Mesenchymal stem cell (in vitro differentiated cells and primary cell): ENCODE measurements around the gene FBXW9.

Experiments used
- DNase-seq: peaks from one replicate; pipeline ENCODE4 v3.0.0-alpha.2; 2013
- H2AFZ ChIP-seq: one replicate; pipeline ENCODE4 v1.6.1; 2013; ENCODE audit warnings: low read depth, mild to moderate bottlenecking, control low read depth, inconsistent platforms, low read length, moderate library complexity
- H2AK5ac ChIP-seq: 2 replicates; pipeline ENCODE4 v1.6.1; 2013; ENCODE audit warnings: low read length, moderate library complexity, mild to moderate bottlenecking, inconsistent platforms; ENCODE audit not compliant: severe bottlenecking
- H2BK120ac ChIP-seq: one replicate; pipeline ENCODE4 v1.6.1; 2013; ENCODE audit warnings: low read depth, mild to moderate bottlenecking, inconsistent platforms, low read length, moderate library complexity
- H2BK12ac ChIP-seq, 2 experiments: one replicate each; pipeline ENCODE4 v1.6.1; 2013; ENCODE audit warnings: inconsistent platforms in 2 of 2, low read length in 2 of 2, mild to moderate bottlenecking in 2 of 2, moderate library complexity in 2 of 2, control low read depth in 1 of 2
- H2BK15ac ChIP-seq: one replicate; pipeline ENCODE4 v1.6.1; 2013; ENCODE audit warnings: mild to moderate bottlenecking, low read depth, inconsistent platforms; ENCODE audit not compliant: poor library complexity, severe bottlenecking
- H2BK5ac ChIP-seq: 2 replicates; pipeline ENCODE4 v1.6.1; 2013; ENCODE audit warnings: low read depth, mild to moderate bottlenecking, low read length, control low read depth, inconsistent platforms; ENCODE audit not compliant: poor library complexity, severe bottlenecking
- H3K14ac ChIP-seq, 2 experiments: one replicate each; pipeline ENCODE4 v1.6.1; 2013; ENCODE audit warnings: inconsistent platforms in 2 of 2, low read length in 2 of 2, control low read depth in 1 of 2, mild to moderate bottlenecking in 1 of 2, moderate library complexity in 1 of 2
- H3K18ac ChIP-seq, 2 experiments: one replicate each; pipeline ENCODE4 v1.6.1; 2013; ENCODE audit warnings: inconsistent platforms in 2 of 2, low read length in 2 of 2, control low read depth in 1 of 2, low read depth in 1 of 2, mild to moderate bottlenecking in 1 of 2
- H3K23ac ChIP-seq, 2 experiments: one replicate each; pipeline ENCODE4 v1.6.1; 2013; ENCODE audit warnings: inconsistent platforms in 2 of 2, low read length in 2 of 2, mild to moderate bottlenecking in 2 of 2, moderate library complexity in 2 of 2, control low read depth in 1 of 2
- H3K27ac ChIP-seq: 2 replicates; pipeline ENCODE4 v1.5.1; 2013; ENCODE audit warnings: mild to moderate bottlenecking, moderate library complexity, low read length, control low read depth, inconsistent platforms; ENCODE audit not compliant: poor library complexity, severe bottlenecking
- H3K27me3 ChIP-seq, 2 experiments: 2 replicates each; pipeline versions ENCODE4 v1.6.1 to v1.7.0; 2013; ENCODE audit warnings: low read length in 2 of 2, mild to moderate bottlenecking in 2 of 2, moderate library complexity in 2 of 2, control low read depth in 1 of 2, inconsistent platforms in 1 of 2; ENCODE audit not compliant: control insufficient read depth in 1 of 2, insufficient read depth in 1 of 2
- H3K36me3 ChIP-seq, 2 experiments: 2 replicates each; pipeline versions ENCODE4 v1.6.1 to v1.7.0; 2013; ENCODE audit warnings: low read length in 2 of 2, control low read depth in 1 of 2, inconsistent platforms in 1 of 2, low read depth in 1 of 2, mild to moderate bottlenecking in 1 of 2; ENCODE audit not compliant: insufficient read depth in 2 of 2, control insufficient read depth in 1 of 2
- H3K4ac ChIP-seq, 2 experiments: one replicate each; pipeline ENCODE4 v1.6.1; 2013; ENCODE audit warnings: inconsistent platforms in 2 of 2, low read length in 2 of 2, mild to moderate bottlenecking in 2 of 2, moderate library complexity in 2 of 2, control low read depth in 1 of 2, low read depth in 1 of 2
- H3K4me1 ChIP-seq: 2 replicates; pipeline ENCODE4 v1.6.1; 2013; ENCODE audit warnings: low read depth, low read length, control low read depth; ENCODE audit not compliant: control insufficient read depth, insufficient read depth
- H3K4me2 ChIP-seq: 2 replicates; pipeline ENCODE4 v1.6.1; 2013; ENCODE audit warnings: low read length, mild to moderate bottlenecking, inconsistent platforms; ENCODE audit not compliant: poor library complexity, severe bottlenecking
- H3K4me3 ChIP-seq, 2 experiments: 2 replicates each; pipeline versions ENCODE4 v1.5.1 to v1.7.0; 2013; ENCODE audit warnings: low read length in 2 of 2, mild to moderate bottlenecking in 2 of 2, control low read depth in 1 of 2, low read depth in 1 of 2; ENCODE audit not compliant: insufficient read depth in 1 of 2
- H3K79me1 ChIP-seq: replicated peaks from 2 replicates; pipeline ENCODE4 v1.6.1; 2013; ENCODE audit warnings: mild to moderate bottlenecking, control low read depth, low read length, inconsistent platforms; ENCODE audit not compliant: poor library complexity, severe bottlenecking
- H3K9ac ChIP-seq: 2 replicates; pipeline ENCODE4 v1.7.0; 2013; ENCODE audit warnings: mild to moderate bottlenecking, low read length, moderate library complexity
- H3K9me3 ChIP-seq: 2 replicates; pipeline ENCODE4 v1.7.0; 2013; ENCODE audit warnings: mild to moderate bottlenecking, low read length; ENCODE audit not compliant: control insufficient read depth
- H4K8ac ChIP-seq: one replicate; pipeline ENCODE4 v1.6.1; 2013; ENCODE audit warnings: inconsistent platforms, mild to moderate bottlenecking, low read length, moderate library complexity
- H4K91ac ChIP-seq: one replicate; pipeline ENCODE4 v1.6.1; 2013; ENCODE audit warnings: mild to moderate bottlenecking, low read length, inconsistent platforms
- WGBS: methylation state at CpG from one replicate; pipeline ENCODE4 v1.1.7; 2013; ENCODE audit warnings: mixed read lengths; 5-methylcytosine and 5-hydroxymethylcytosine counted together

FBXW9 gene

GRCh38 chr19:12723381-12723640 is 26.9 kb upstream of the FBXW9 start:
- no peak overlapping the region for H4K91ac ChIP-seq
- no peak overlapping the region for H2BK5ac ChIP-seq
- no peak overlapping the region for H2BK15ac ChIP-seq
- no peak overlapping the region for H4K8ac ChIP-seq
- H2AK5ac ChIP-seq = peak overlapping the region; percentile 42
- H2AFZ ChIP-seq = peak overlapping the region; percentile 21
- H3K4me2 ChIP-seq = peak overlapping the region; percentile 83
- WGBS = 0% methylated on average over 7 of the region's 7 CpGs
- no peak overlapping the region for H2BK120ac ChIP-seq
- peak overlapping the region; percentile 53 to 95 for H3K4me3 ChIP-seq
- H3K23ac ChIP-seq = peak overlapping the region in 1 of 2 experiments; percentile 49
- H2BK12ac ChIP-seq = peak overlapping the region in 1 of 2 experiments; percentile 10
- H3K9me3 ChIP-seq = no peaks in the 10 kb centered on the region
- H3K4ac ChIP-seq = peak overlapping the region; percentile 49 to 62
- H3K36me3 ChIP-seq = peaks cover 22 to 28% of the 10 kb centered on the region in 2 experiments
- no peaks in the 10 kb centered on the region for H3K27me3 ChIP-seq
- peak overlapping the region; percentile 9 to 82 for H3K18ac ChIP-seq
- peaks cover 16% of the 10 kb centered on the region for H3K4me1 ChIP-seq
- H3K79me1 ChIP-seq = peaks cover 11% of the 10 kb centered on the region
- peak overlapping the region in 1 of 2 experiments; percentile 96 for H3K14ac ChIP-seq
- DNase-seq = no peak
- peak overlapping the region; percentile 65 for H3K27ac ChIP-seq
- peak overlapping the region; percentile 91 for H3K9ac ChIP-seq

GRCh38 chr19:12722566-12723380 is 26.3 kb upstream of the FBXW9 start:
- under 1% methylated on average over 23 of the region's 32 CpGs for WGBS
- H2AK5ac ChIP-seq = no peak overlapping the region
- no peak overlapping the region for H2BK5ac ChIP-seq
- no peaks in the 10 kb centered on the region for H3K9me3 ChIP-seq
- H2AFZ ChIP-seq = peak overlapping the region; percentile 21
- no peak overlapping the region for H4K91ac ChIP-seq
- H3K4me3 ChIP-seq = peak overlapping the region; percentile 78 to 95
- H3K79me1 ChIP-seq = peaks cover 8% of the 10 kb centered on the region
- no peaks in the 10 kb centered on the region for H3K27me3 ChIP-seq
- peak; percentile 99 for DNase-seq
- H3K36me3 ChIP-seq = peaks cover 20 to 27% of the 10 kb centered on the region in 2 experiments
- H3K18ac ChIP-seq = peak overlapping the region in 1 of 2 experiments; percentile 97
- H2BK12ac ChIP-seq = peak overlapping the region in 1 of 2 experiments; percentile 83
- H3K27ac ChIP-seq = peak overlapping the region; percentile 65
- peak overlapping the region in 1 of 2 experiments; percentile 96 for H3K14ac ChIP-seq
- H3K23ac ChIP-seq = peak overlapping the region in 1 of 2 experiments; percentile 49
- H2BK120ac ChIP-seq = no peak overlapping the region
- peak overlapping the region; percentile 14 for H4K8ac ChIP-seq
- peak overlapping the region; percentile 83 for H3K4me2 ChIP-seq
- peaks cover 16% of the 10 kb centered on the region for H3K4me1 ChIP-seq
- H2BK15ac ChIP-seq = no peak overlapping the region
- H3K9ac ChIP-seq = peak overlapping the region; percentile 91
- peak overlapping the region; percentile 49 to 62 for H3K4ac ChIP-seq

GRCh38 chr19:12721656-12722565 is 25.5 kb upstream of the FBXW9 start:
- peak overlapping the region; percentile 96 for H2BK15ac ChIP-seq
- peak overlapping the region; percentile 91 for H3K9ac ChIP-seq
- peak overlapping the region in 1 of 2 experiments; percentile 92 for H3K23ac ChIP-seq
- peak; percentile 88 for DNase-seq
- H3K4me2 ChIP-seq = peak overlapping the region; percentile 48
- WGBS = under 1% methylated on average over 62 of the region's 65 CpGs
- peak overlapping the region in 1 of 2 experiments; percentile 91 for H3K14ac ChIP-seq
- H2AK5ac ChIP-seq = peak overlapping the region; percentile 46
- peak overlapping the region; percentile 84 to 91 for H3K18ac ChIP-seq
- H3K27me3 ChIP-seq = no peaks in the 10 kb centered on the region
- peak overlapping the region; percentile 93 for H2BK120ac ChIP-seq
- H3K27ac ChIP-seq = peak overlapping the region; percentile 88
- peak overlapping the region; percentile 94 for H4K8ac ChIP-seq
- H3K4ac ChIP-seq = peak overlapping the region; percentile 43 to 95
- H2AFZ ChIP-seq = no peak overlapping the region
- H2BK5ac ChIP-seq = peak overlapping the region; percentile 95
- peaks cover 21 to 26% of the 10 kb centered on the region in 2 experiments for H3K36me3 ChIP-seq
- no peaks in the 10 kb centered on the region for H3K9me3 ChIP-seq
- H3K4me1 ChIP-seq = peaks cover 16% of the 10 kb centered on the region
- H3K4me3 ChIP-seq = peak overlapping the region; percentile 78 to 95
- peaks cover 5% of the 10 kb centered on the region for H3K79me1 ChIP-seq
- peak overlapping the region; percentile 83 for H4K91ac ChIP-seq
- no peak overlapping the region for H2BK12ac ChIP-seq
